ENCODE measurements around the gene SLC37A2.
A peak's percentile ranks its signal among the peaks of the same experiment; 100 is the strongest.

Gene SLC37A2

GRCh38 chr11:125102025-125102424, 38.9 kb downstream of the SLC37A2 start:
- no peak overlapping the region for H4K91ac ChIP-seq (ENCODE audit: low read depth, low read length)
- H3K9me3 ChIP-seq (ENCODE audit: insufficient read depth, low read depth, low read length), result no peaks in the 10 kb centered on the region
- no peak overlapping the region for H3K4me2 ChIP-seq (ENCODE audit: low read length)
- H4K8ac ChIP-seq (ENCODE audit: low read depth, low read length), result no peak overlapping the region
- H3K4me1 ChIP-seq (ENCODE audit: control insufficient read depth in 1 of 2, insufficient read depth in 2 of 2, low read length in 2 of 2), result no peaks in the 10 kb centered on the region
- no peak overlapping the region for H2AK5ac ChIP-seq (ENCODE audit: low read length)
- H3K9ac ChIP-seq (ENCODE audit: low read length), result no peak overlapping the region
- no peak overlapping the region for H4K12ac ChIP-seq (ENCODE audit: low read depth, low read length)
- no peak overlapping the region for H2BK5ac ChIP-seq (ENCODE audit: low read depth, low read length, poor library complexity)
- no peak overlapping the region for H2BK12ac ChIP-seq (ENCODE audit: low read length)
- no peak for DNase-seq
- no peaks in the 10 kb centered on the region for H3K79me2 ChIP-seq (ENCODE audit: control insufficient read depth, insufficient read depth, low read length, poor library complexity)
- WGBS (ENCODE audit: extremely low coverage, insufficient coverage, insufficient read length), result no CpG with 5 or more reads among the region's 19 CpGs
- no peak overlapping the region for H2AFZ ChIP-seq (ENCODE audit: insufficient read depth, low read length, poor library complexity)
- H3K18ac ChIP-seq (ENCODE audit: low read length), result no peak overlapping the region
- no peak overlapping the region for H3K4me3 ChIP-seq (ENCODE audit: low read depth, low read length)
- no peak overlapping the region for H2BK120ac ChIP-seq (ENCODE audit: insufficient read depth, low read length, poor library complexity)
- H3K23ac ChIP-seq (ENCODE audit: low read length), result no peak overlapping the region
- no peak overlapping the region for H3K4ac ChIP-seq (ENCODE audit: low read depth, low read length)
- H3K36me3 ChIP-seq (ENCODE audit: control insufficient read depth in 1 of 2, insufficient read depth in 2 of 2, low read length in 2 of 2), result no peaks in the 10 kb centered on the region
- H3K27ac ChIP-seq (ENCODE audit: low read depth, low read length), result no peak overlapping the region
- H3K79me1 ChIP-seq (ENCODE audit: low read length), result no peaks in the 10 kb centered on the region
- H3K27me3 ChIP-seq (ENCODE audit: insufficient read depth, low read length), result no peaks in the 10 kb centered on the region
- H3K14ac ChIP-seq (ENCODE audit: low read length), result no peak overlapping the region

- H3K79me1 ChIP-seq (ENCODE audit: low read length), result no peaks in the 10 kb centered on the region
- H3K9me3 ChIP-seq (ENCODE audit: insufficient read depth, low read depth, low read length), result no peaks in the 10 kb centered on the region
- no peak overlapping the region for H2BK120ac ChIP-seq (ENCODE audit: insufficient read depth, low read length, poor library complexity)
- no peaks in the 10 kb centered on the region for H3K27me3 ChIP-seq (ENCODE audit: insufficient read depth, low read length)
- H3K23ac ChIP-seq (ENCODE audit: low read length), result no peak overlapping the region
- H3K4me1 ChIP-seq (ENCODE audit: control insufficient read depth in 1 of 2, insufficient read depth in 2 of 2, low read length in 2 of 2), result no peaks in the 10 kb centered on the region
- H3K4me2 ChIP-seq (ENCODE audit: low read length), result no peak overlapping the region
- no peak overlapping the region for H3K14ac ChIP-seq (ENCODE audit: low read length)
- no peak overlapping the region for H4K12ac ChIP-seq (ENCODE audit: low read depth, low read length)
- no peak overlapping the region for H2AK5ac ChIP-seq (ENCODE audit: low read length)
- no peak overlapping the region for H2BK5ac ChIP-seq (ENCODE audit: low read depth, low read length, poor library complexity)
- no peak overlapping the region for H2AFZ ChIP-seq (ENCODE audit: insufficient read depth, low read length, poor library complexity)
- H3K18ac ChIP-seq (ENCODE audit: low read length), result no peak overlapping the region
- H3K27ac ChIP-seq (ENCODE audit: low read depth, low read length), result no peak overlapping the region
- no peak overlapping the region for H3K4ac ChIP-seq (ENCODE audit: low read depth, low read length)
- H4K8ac ChIP-seq (ENCODE audit: low read depth, low read length), result no peak overlapping the region
- no CpG with 5 or more reads among the region's 7 CpGs for WGBS (ENCODE audit: extremely low coverage, insufficient coverage, insufficient read length)
- no peaks in the 10 kb centered on the region for H3K36me3 ChIP-seq (ENCODE audit: control insufficient read depth in 1 of 2, insufficient read depth in 2 of 2, low read length in 2 of 2)
- no peaks in the 10 kb centered on the region for H3K79me2 ChIP-seq (ENCODE audit: control insufficient read depth, insufficient read depth, low read length, poor library complexity)
- H3K9ac ChIP-seq (ENCODE audit: low read length), result no peak overlapping the region
- H4K91ac ChIP-seq (ENCODE audit: low read depth, low read length), result no peak overlapping the region
- DNase-seq, result peak; percentile 26 to 33
- no peak overlapping the region for H2BK12ac ChIP-seq (ENCODE audit: low read length)
- H3K4me3 ChIP-seq (ENCODE audit: low read depth, low read length), result no peak overlapping the region
Observed at GRCh38 chr11:125102510-125102909, 39.4 kb downstream of the SLC37A2 start.

GRCh38 chr11:125105926-125106325, 42.8 kb downstream of the SLC37A2 start:
- no CpG with 5 or more reads among the region's 1 CpG for WGBS (ENCODE audit: extremely low coverage, insufficient coverage, insufficient read length)
- Histone ChIP-seq H2BK12ac (ENCODE audit: low read length) (no peak overlapping the region), H4K12ac (ENCODE audit: low read depth, low read length) (no peak overlapping the region), H3K23ac (ENCODE audit: low read length) (no peak overlapping the region), H3K4ac (ENCODE audit: low read depth, low read length) (no peak overlapping the region), H2BK120ac (ENCODE audit: insufficient read depth, low read length, poor library complexity) (no peak overlapping the region), H2BK5ac (ENCODE audit: low read depth, low read length, poor library complexity) (no peak overlapping the region), H2AFZ (ENCODE audit: insufficient read depth, low read length, poor library complexity) (no peak overlapping the region), H3K4me3 (ENCODE audit: low read depth, low read length) (no peak overlapping the region), H3K27me3 (ENCODE audit: insufficient read depth, low read length) (no peaks in the 10 kb centered on the region), H3K27ac (ENCODE audit: low read depth, low read length) (no peak overlapping the region), H4K8ac (ENCODE audit: low read depth, low read length) (no peak overlapping the region), H3K18ac (ENCODE audit: low read length) (no peak overlapping the region), H3K14ac (ENCODE audit: low read length) (no peak overlapping the region), H4K91ac (ENCODE audit: low read depth, low read length) (no peak overlapping the region), H3K4me2 (ENCODE audit: low read length) (no peak overlapping the region), H2AK5ac (ENCODE audit: low read length) (no peak overlapping the region), H3K36me3 (ENCODE audit: control insufficient read depth in 1 of 2, insufficient read depth in 2 of 2, low read length in 2 of 2) (no peaks in the 10 kb centered on the region), H3K9ac (ENCODE audit: low read length) (no peak overlapping the region), H3K79me2 (ENCODE audit: control insufficient read depth, insufficient read depth, low read length, poor library complexity) (no peaks in the 10 kb centered on the region), H3K9me3 (ENCODE audit: insufficient read depth, low read depth, low read length) (no peaks in the 10 kb centered on the region), H3K79me1 (ENCODE audit: low read length) (no peaks in the 10 kb centered on the region), H3K4me1 (ENCODE audit: control insufficient read depth in 1 of 2, insufficient read depth in 2 of 2, low read length in 2 of 2) (peaks cover 0 to 3% of the 10 kb centered on the region in 2 experiments)
- no peak for DNase-seq

- Histone ChIP-seq H3K4me2 (ENCODE audit: low read length) (no peak overlapping the region), H3K4me1 (ENCODE audit: control insufficient read depth in 1 of 2, insufficient read depth in 2 of 2, low read length in 2 of 2) (peaks cover 0 to 4% of the 10 kb centered on the region in 2 experiments), H4K91ac (ENCODE audit: low read depth, low read length) (no peak overlapping the region), H2BK5ac (ENCODE audit: low read depth, low read length, poor library complexity) (no peak overlapping the region), H3K27me3 (ENCODE audit: insufficient read depth, low read length) (no peaks in the 10 kb centered on the region), H2AFZ (ENCODE audit: insufficient read depth, low read length, poor library complexity) (no peak overlapping the region), H3K4me3 (ENCODE audit: low read depth, low read length) (no peak overlapping the region), H2AK5ac (ENCODE audit: low read length) (no peak overlapping the region), H3K36me3 (ENCODE audit: control insufficient read depth in 1 of 2, insufficient read depth in 2 of 2, low read length in 2 of 2) (no peaks in the 10 kb centered on the region), H3K27ac (ENCODE audit: low read depth, low read length) (no peak overlapping the region), H3K79me1 (ENCODE audit: low read length) (peaks cover 3% of the 10 kb centered on the region), H3K79me2 (ENCODE audit: control insufficient read depth, insufficient read depth, low read length, poor library complexity) (no peaks in the 10 kb centered on the region), H3K14ac (ENCODE audit: low read length) (no peak overlapping the region), H3K4ac (ENCODE audit: low read depth, low read length) (no peak overlapping the region), H2BK12ac (ENCODE audit: low read length) (no peak overlapping the region), H2BK120ac (ENCODE audit: insufficient read depth, low read length, poor library complexity) (no peak overlapping the region), H3K9me3 (ENCODE audit: insufficient read depth, low read depth, low read length) (peaks cover 2% of the 10 kb centered on the region), H3K23ac (ENCODE audit: low read length) (no peak overlapping the region), H4K12ac (ENCODE audit: low read depth, low read length) (no peak overlapping the region), H3K9ac (ENCODE audit: low read length) (no peak overlapping the region), H3K18ac (ENCODE audit: low read length) (no peak overlapping the region), H4K8ac (ENCODE audit: low read depth, low read length) (no peak overlapping the region)
- WGBS (ENCODE audit: extremely low coverage, insufficient coverage, insufficient read length), result no CpG with 5 or more reads among the region's 3 CpGs
- DNase-seq, result no peak
Observed at GRCh38 chr11:125108469-125108868, 45.4 kb downstream of the SLC37A2 start.

Measured in trophoblast cell (in vitro differentiated cells and primary cell).